ENCODE measurements around the gene PRPF6. TPM values are rescaled to one million over a fixed set of nuclear protein-coding genes. Genes with fewer than 3 reads are reported as not detected.
A peak's percentile ranks its signal among the peaks of the same experiment; 100 is the strongest.

The PRPF6 gene
- total and polyA plus RNA-seq, 2 of the 13 experiments (the other 11 are each of a cell fraction or from before 2014, with no cell fraction given), result 63.7 to 101 TPM

GRCh38 chr20:63968928-63969760 lies 11.8 kb upstream of the PRPF6 start (continued):
- TF ChIP-seq, protein P1, sequence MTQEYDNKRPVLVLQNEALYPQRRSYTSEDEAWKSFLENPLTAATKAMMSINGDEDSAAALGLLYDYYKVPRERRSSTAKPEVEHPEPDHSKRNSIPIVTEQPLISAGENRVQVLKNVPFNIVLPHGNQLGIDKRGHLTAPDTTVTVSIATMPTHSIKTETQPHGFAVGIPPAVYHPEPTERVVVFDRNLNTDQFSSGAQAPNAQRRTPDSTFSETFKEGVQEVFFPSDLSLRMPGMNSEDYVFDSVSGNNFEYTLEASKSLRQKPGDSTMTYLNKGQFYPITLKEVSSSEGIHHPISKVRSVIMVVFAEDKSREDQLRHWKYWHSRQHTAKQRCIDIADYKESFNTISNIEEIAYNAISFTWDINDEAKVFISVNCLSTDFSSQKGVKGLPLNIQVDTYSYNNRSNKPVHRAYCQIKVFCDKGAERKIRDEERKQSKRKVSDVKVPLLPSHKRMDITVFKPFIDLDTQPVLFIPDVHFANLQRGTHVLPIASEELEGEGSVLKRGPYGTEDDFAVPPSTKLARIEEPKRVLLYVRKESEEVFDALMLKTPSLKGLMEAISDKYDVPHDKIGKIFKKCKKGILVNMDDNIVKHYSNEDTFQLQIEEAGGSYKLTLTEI (CRISPR knock-in tag; conservative IDR thresholded peaks at IDR 0.05), result no peak
- TF ChIP-seq KLF6 (CRISPR knock-in tag; IDR thresholded peaks at IDR 0.05), result peak; percentile 71
- peak; percentile 66; the same call in 1 of the 2 replicates for TF ChIP-seq HMG20A (CRISPR knock-in tag; IDR thresholded peaks at IDR 0.05; ENCODE audit: borderline replicate concordance)
- no peak for TF ChIP-seq SIX1 (CRISPR knock-in tag; IDR thresholded peaks at IDR 0.05; ENCODE audit: borderline replicate concordance)
- peak; percentile 93; the same call in 1 of the 2 replicates for TF ChIP-seq ZNF550 (CRISPR knock-in tag; IDR thresholded peaks at IDR 0.05; ENCODE audit: borderline replicate concordance)
- peak; percentile 94 for TF ChIP-seq ZNF296 (CRISPR knock-in tag; conservative IDR thresholded peaks at IDR 0.05)
- no peak for TF ChIP-seq ZSCAN5A (CRISPR knock-in tag; IDR thresholded peaks at IDR 0.05; ENCODE audit: borderline replicate concordance)
- TF ChIP-seq BCL6 (CRISPR knock-in tag; IDR thresholded peaks at IDR 0.05), result peak; percentile 43; the same call in 1 of the 2 replicates
- no peak for TF ChIP-seq ZBTB1 (CRISPR knock-in tag; IDR thresholded peaks at IDR 0.05; ENCODE audit: borderline replicate concordance)
- no peak for TF ChIP-seq ZNF670 (CRISPR knock-in tag; IDR thresholded peaks at IDR 0.05; ENCODE audit: borderline replicate concordance)
- TF ChIP-seq ZFP1 (CRISPR knock-in tag; IDR thresholded peaks at IDR 0.05), result no peak
- TF ChIP-seq SIN3B (IDR thresholded peaks at IDR 0.05; ENCODE audit: low read length), result peak; percentile 49; the same call in 1 of the 2 replicates
- peak; percentile 42; the same call in 1 of the 2 replicates for TF ChIP-seq ZNF713 (CRISPR knock-in tag; IDR thresholded peaks at IDR 0.05)
- TF ChIP-seq MEF2D (CRISPR knock-in tag; IDR thresholded peaks at IDR 0.05), result peak; percentile 81; the same call in 1 of the 2 replicates
- TF ChIP-seq FOXP1 (IDR thresholded peaks at IDR 0.05), result no peak
- 0 out of 2 replicates have a peak, but pooled peaks have one; percentile 28 for TF ChIP-seq FOXP1 (CRISPR knock-in tag; IDR thresholded peaks at IDR 0.05)
- TF ChIP-seq FOSL2 (CRISPR knock-in tag; IDR thresholded peaks at IDR 0.05), result peak; percentile 99
- TF ChIP-seq SP140L (CRISPR knock-in tag; IDR thresholded peaks at IDR 0.05; ENCODE audit: borderline replicate concordance), result no peak
- peak; percentile 73 for TF ChIP-seq PHF8 (CRISPR knock-in tag; IDR thresholded peaks at IDR 0.05)
- TF ChIP-seq KLF9 (CRISPR knock-in tag; IDR thresholded peaks at IDR 0.05; ENCODE audit: low read depth), result no peak
- TF ChIP-seq PBX2 (CRISPR knock-in tag; IDR thresholded peaks at IDR 0.05), result no peak
- TF ChIP-seq ZNF451 (CRISPR knock-in tag; IDR thresholded peaks at IDR 0.05), result 0 out of 2 replicates have a peak, but pooled peaks have one; percentile 53
- TF ChIP-seq ZNF879 (CRISPR knock-in tag; IDR thresholded peaks at IDR 0.05), result no peak
- TF ChIP-seq ZNF510 (CRISPR knock-in tag; IDR thresholded peaks at IDR 0.05; ENCODE audit: low read depth), result no peak
- TF ChIP-seq ZNF639 (CRISPR knock-in tag; conservative IDR thresholded peaks at IDR 0.05), result no peak; the same call in 1 of the 2 replicates
- no peak for TF ChIP-seq NFE2 (CRISPR knock-in tag; IDR thresholded peaks at IDR 0.05)

All from HepG2 (cell line).